HepG2 (cell line): ENCODE data around the gene POLH. TPM values are rescaled to one million over a fixed set of nuclear protein-coding genes. Genes with fewer than 3 reads are reported as not detected.

ENCODE experiments used
- ATF6 ChIP-seq: sonication (generic); formaldehyde crosslinking; conservative IDR thresholded peaks from 2 replicates; pipeline ENCODE4 v1.4.0; 2020; ENCODE audit warnings: missing genetic modification reagents
- BRD4 ChIP-seq: sonication (generic); formaldehyde crosslinking; IDR thresholded peaks from 2 replicates; pipeline ENCODE4 v1.4.0; 2020; ENCODE audit warnings: missing genetic modification reagents
- HIC2 ChIP-seq: sonication (generic); formaldehyde crosslinking; IDR thresholded peaks from 2 replicates; pipeline ENCODE4 v1.9.0; 2022; ENCODE audit warnings: low read depth, missing genetic modification reagents
- HOXA5 ChIP-seq: sonication (generic); formaldehyde crosslinking; IDR thresholded peaks from 2 replicates; pipeline ENCODE4 v1.4.0; 2020; ENCODE audit warnings: missing genetic modification reagents
- IKZF5 ChIP-seq: IDR thresholded peaks from 2 replicates; pipeline ENCODE4 v1.6.1; 2018; ENCODE audit warnings: missing genetic modification reagents, mild to moderate bottlenecking, missing compliant biosample characterization
- KLF11 ChIP-seq: IDR thresholded peaks from 2 replicates; pipeline ENCODE4 v1.6.1; 2016; ENCODE audit warnings: missing compliant biosample characterization
- MAF1 ChIP-seq: sonication (generic); formaldehyde crosslinking; IDR thresholded peaks from 2 replicates; pipeline ENCODE4 v1.5.0; 2020; ENCODE audit warnings: missing genetic modification reagents, borderline replicate concordance
- MAZ ChIP-seq, 2 experiments: sonication (generic) in 1 of 2; formaldehyde crosslinking in 1 of 2; IDR thresholded peaks; 2 replicates each; pipeline versions ENCODE4 v1.5.0 to v1.6.1; 2012 to 2020; ENCODE audit warnings: low read depth in 2 of 2, mild to moderate bottlenecking in 2 of 2, borderline replicate concordance in 1 of 2, improper control_type of control experiment in 1 of 2, low read length in 1 of 2, missing genetic modification reagents in 1 of 2, moderate library complexity in 1 of 2
- MED8 ChIP-seq: sonication (generic); formaldehyde crosslinking; IDR thresholded peaks from 2 replicates; pipeline ENCODE4 v1.8.1; 2023; ENCODE audit warnings: mild to moderate bottlenecking, missing genetic modification reagents; ENCODE audit not compliant: insufficient replicate concordance
- MLLT10 ChIP-seq: sonication (generic); formaldehyde crosslinking; IDR thresholded peaks from 2 replicates; pipeline ENCODE4 v1.4.0; 2020; ENCODE audit warnings: missing genetic modification reagents
- ONECUT2 ChIP-seq: sonication (generic); formaldehyde crosslinking; IDR thresholded peaks from 2 replicates; pipeline ENCODE4 v1.4.0; 2020; ENCODE audit warnings: missing genetic modification reagents
- PBX2 ChIP-seq: IDR thresholded peaks from 2 replicates; pipeline ENCODE4 v1.6.1; 2016; ENCODE audit warnings: control low read depth
- RBM39 ChIP-seq: fragments of 200-400 bp; formaldehyde crosslinking; IDR thresholded peaks from one replicate; pipeline ENCODE4 v1.6.1; 2018; ENCODE audit warnings: antibody characterized with exemption, mild to moderate bottlenecking, low read depth, low read length; ENCODE audit not compliant: poor library complexity, severe bottlenecking
- RXRA ChIP-seq: sonication (generic); formaldehyde crosslinking; IDR thresholded peaks from 2 replicates; pipeline ENCODE4 v1.5.1; 2020; ENCODE audit warnings: missing genetic modification reagents
- TEAD2 ChIP-seq: sonication (generic); formaldehyde crosslinking; IDR thresholded peaks from 2 replicates; pipeline ENCODE4 v1.9.0; 2021; ENCODE audit warnings: missing genetic modification reagents
- ZBTB26 ChIP-seq: IDR thresholded peaks from 2 replicates; pipeline ENCODE4 v1.6.1; 2016; ENCODE audit warnings: missing compliant biosample characterization, missing genetic modification reagents, borderline replicate concordance
- ZNF225 ChIP-seq: sonication (generic); formaldehyde crosslinking; IDR thresholded peaks from 2 replicates; pipeline ENCODE4 v1.4.0; 2020; ENCODE audit warnings: mild to moderate bottlenecking, missing genetic modification reagents
- ZNF296 ChIP-seq: sonication (generic); formaldehyde crosslinking; conservative IDR thresholded peaks from 2 replicates; pipeline ENCODE4 v1.5.0; 2020; ENCODE audit warnings: mild to moderate bottlenecking, missing genetic modification reagents
- ZNF530 ChIP-seq: sonication (generic); formaldehyde crosslinking; IDR thresholded peaks from 2 replicates; pipeline ENCODE4 v1.5.0; 2020; ENCODE audit warnings: low read depth, mild to moderate bottlenecking, missing genetic modification reagents
- ZNF550 ChIP-seq: sonication (generic); formaldehyde crosslinking; IDR thresholded peaks from 2 replicates; pipeline ENCODE4 v1.4.0; 2020; ENCODE audit warnings: mild to moderate bottlenecking, missing genetic modification reagents, borderline replicate concordance
- ZNF563 ChIP-seq: sonication (generic); formaldehyde crosslinking; IDR thresholded peaks from 2 replicates; pipeline ENCODE4 v1.8.0; 2022; ENCODE audit warnings: mild to moderate bottlenecking, moderate library complexity, missing genetic modification reagents
- polyA plus RNA-seq, 8 experiments: library from polyadenylated mRNA; depleted of rRNA in 3 of 8; stranded (reverse) in 7 of 8; unstranded in 1 of 8; fragments of >200 nt; fragmentation: Illumina TruSeq in 4 of 8; extraction: Trizol in 4 of 8; gene quantifications; 2 replicates each; pipeline versions ENCODE4 v1.2.1 to v1.2.3, GENCODE V29; 2011 to 2016; ENCODE audit warnings: low read depth in 4 of 8, missing spikeins in 1 of 8, mixed read lengths in 1 of 8; ENCODE audit not compliant: insufficient read depth in 1 of 8
- total RNA-seq, 5 experiments: library from RNA; depleted of rRNA; stranded (reverse); fragments of >200 nt; fragmentation: Illumina TruSeq; extraction: Trizol; gene quantifications; 2 replicates each; pipeline ENCODE4 v1.2.3, GENCODE V29; 2016; ENCODE audit warnings: low read depth in 1 of 5

POLH gene
- total and polyA plus RNA-seq, 2 of the 13 experiments (the other 11 are each of a cell fraction or from before 2014, with no cell fraction given): 11.6 to 25.0 TPM

- TF ChIP-seq MAF1 (CRISPR knock-in tag): 0 out of 2 replicates have a peak, but pooled peaks have one; percentile 54
- 0 out of 2 replicates have a peak, but pooled peaks have one; percentile 18 for TF ChIP-seq HIC2
- no peak for TF ChIP-seq PBX2 (CRISPR knock-in tag)
- TF ChIP-seq ZNF530 (CRISPR knock-in tag): no peak
- peak; percentile 58; the same call in 1 of the 2 replicates for TF ChIP-seq HOXA5 (CRISPR knock-in tag)
- TF ChIP-seq ZNF550 (CRISPR knock-in tag): peak; percentile 76; the same call in 1 of the 2 replicates
- TF ChIP-seq TEAD2 (CRISPR knock-in tag): no peak
- peak; percentile 49 for TF ChIP-seq ONECUT2
- TF ChIP-seq ZNF225 (CRISPR knock-in tag): peak; percentile 87
- peak; percentile 69; the same call in 1 of the 2 replicates for TF ChIP-seq ZBTB26 (CRISPR knock-in tag)
- TF ChIP-seq ZNF563 (CRISPR knock-in tag): peak; percentile 86; the same call in 1 of the 2 replicates
- TF ChIP-seq MLLT10 (CRISPR knock-in tag): no peak
- 0 out of 2 replicates have a peak, but pooled peaks have one; percentile 72 for TF ChIP-seq KLF11 (CRISPR knock-in tag)
- TF ChIP-seq RXRA (CRISPR knock-in tag): peak; percentile 79
- TF ChIP-seq ATF6: peak; percentile 70
- TF ChIP-seq RBM39: peak; percentile 84
- no peak for TF ChIP-seq MAZ (IDR thresholded peaks at IDR 0.05; ENCODE audit: borderline replicate concordance, low read depth, low read length)
- TF ChIP-seq MAZ (CRISPR knock-in tag; IDR thresholded peaks at IDR 0.05; ENCODE audit: low read depth): peak; percentile 84
- TF ChIP-seq BRD4 (CRISPR knock-in tag): peak; percentile 81
- TF ChIP-seq MED8 (CRISPR knock-in tag): peak; percentile 51
- TF ChIP-seq IKZF5: peak; percentile 88; the same call in 1 of the 2 replicates
- TF ChIP-seq ZNF296 (CRISPR knock-in tag): peak; percentile 66
Observed at GRCh38 chr6:43635387-43636307, 59.7 kb downstream of the POLH start, which contains the start of gene MAD2L1BP (continued).
